Measurements from ENCODE around the gene PHF12.

PHF12 gene
- total RNA-seq, result 120 to 169 (median 169) reads per million in 3 donors

DNA sequence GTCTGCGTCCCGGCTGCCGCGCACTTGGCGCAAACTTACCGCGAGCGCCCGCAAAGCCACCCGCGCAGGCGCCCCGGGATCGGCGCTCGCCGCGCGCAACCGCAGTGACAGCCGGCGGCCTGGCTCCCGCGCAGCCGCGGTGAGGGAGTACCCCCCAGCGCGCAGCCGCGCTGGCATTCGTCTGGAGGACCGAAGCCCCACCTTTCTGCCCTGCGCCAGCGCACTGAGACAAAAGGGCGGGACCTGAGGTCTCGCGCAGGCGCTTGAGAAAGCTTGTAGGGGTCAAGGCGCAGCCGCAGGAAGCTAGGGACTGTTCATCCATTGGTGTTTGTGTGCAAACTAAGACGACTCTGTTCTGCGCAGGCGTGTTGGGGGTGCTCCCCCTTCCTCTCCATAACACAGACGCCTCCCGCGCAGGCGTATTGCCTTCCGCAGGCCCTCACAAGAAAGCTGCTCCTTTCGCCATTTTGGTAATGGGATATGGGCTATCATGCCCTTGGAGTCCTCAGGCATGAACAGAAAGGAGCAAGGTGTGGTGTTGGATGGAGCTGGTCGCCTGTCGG is at the start of gene PHF12:
Gene PHF12, minus strand, starts transcription at position 91 of the 563 bp plus-strand sequence. CDS start 558 bp downstream, outside the sequence.
- H3K36me3 ChIP-seq (ENCODE audit: control insufficient read depth, insufficient read depth, low read length), result no peaks in the 10 kb centered on the region
- H3K4me3 ChIP-seq (ENCODE audit: insufficient read depth, low read depth, low read length, poor library complexity, severe bottlenecking), result peak within 1 kb of the TSS; percentile 94
- no peaks in the 10 kb centered on the region for H3K9me3 ChIP-seq (ENCODE audit: control insufficient read depth, low read length)
- H3K27ac ChIP-seq (ENCODE audit: insufficient read depth, low read length, poor library complexity, severe bottlenecking), result peak within 1 kb of the TSS; percentile 90
- no peaks in the 10 kb centered on the region for H3K27me3 ChIP-seq (replicated peaks; ENCODE audit: control insufficient read depth, insufficient read depth, low read length, poor library complexity, severe bottlenecking)
- H3K4me1 ChIP-seq (ENCODE audit: control insufficient read depth, insufficient read depth, low read length, poor library complexity, severe bottlenecking), result peaks cover 18% of the 10 kb centered on the region
- DNase-seq, result peak; percentile 100

DNA sequence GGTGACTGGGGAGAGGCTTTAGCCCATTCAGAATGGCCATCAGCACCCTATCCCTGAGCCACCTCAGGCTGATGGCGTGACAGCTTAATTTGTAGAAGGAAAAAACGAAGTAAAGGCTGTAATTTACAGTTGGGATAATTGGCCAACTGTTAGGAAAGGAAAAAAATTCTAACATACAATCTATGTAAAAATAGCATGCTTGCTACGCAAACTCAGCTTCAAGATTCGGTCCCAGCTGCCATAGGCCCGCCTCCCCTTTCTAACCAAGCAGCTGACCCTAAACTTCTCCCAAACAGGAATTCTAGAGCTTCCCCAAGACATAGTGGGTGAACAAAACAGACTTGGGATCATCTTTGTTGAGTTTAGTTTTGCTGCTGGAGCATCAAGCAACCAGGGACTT is 49.7 kb upstream of the PHF12 start:
- peaks cover 11% of the 10 kb centered on the region for H3K27me3 ChIP-seq (replicated peaks; ENCODE audit: control insufficient read depth, insufficient read depth, low read length, poor library complexity, severe bottlenecking)
- H3K27ac ChIP-seq (ENCODE audit: insufficient read depth, low read length, poor library complexity, severe bottlenecking), result no peak overlapping the region
- DNase-seq, result no peak

DNA sequence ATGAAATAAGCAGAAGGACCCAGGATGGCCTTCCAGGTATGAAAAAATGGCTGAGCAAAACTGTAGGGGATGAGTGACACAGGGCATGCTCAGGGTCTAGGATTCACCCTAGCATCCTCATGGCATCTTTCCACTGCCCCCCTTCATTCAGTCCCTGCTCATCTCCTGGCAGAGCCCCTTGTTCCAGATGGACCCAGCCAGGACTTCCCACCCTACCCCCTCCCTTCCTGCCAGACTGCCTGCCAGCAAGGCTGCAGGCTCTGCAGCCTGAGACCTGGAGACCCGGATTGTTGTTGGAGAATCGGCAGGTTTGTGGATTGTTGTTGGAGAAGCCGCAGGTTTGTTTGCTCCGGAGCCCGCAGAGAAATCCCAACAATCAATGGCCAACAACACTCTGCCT is 47.9 kb upstream of the PHF12 start:
- H3K4me1 ChIP-seq (ENCODE audit: control insufficient read depth, insufficient read depth, low read length, poor library complexity, severe bottlenecking), result no peaks in the 10 kb centered on the region
- no peaks in the 10 kb centered on the region for H3K27me3 ChIP-seq (replicated peaks; ENCODE audit: control insufficient read depth, insufficient read depth, low read length, poor library complexity, severe bottlenecking)
- no peaks in the 10 kb centered on the region for H3K36me3 ChIP-seq (ENCODE audit: control insufficient read depth, insufficient read depth, low read length)
- no peak for DNase-seq
- no peak overlapping the region for H3K4me3 ChIP-seq (ENCODE audit: insufficient read depth, low read depth, low read length, poor library complexity, severe bottlenecking)
- no peaks in the 10 kb centered on the region for H3K9me3 ChIP-seq (ENCODE audit: control insufficient read depth, low read length)
- no peak overlapping the region for H3K27ac ChIP-seq (ENCODE audit: insufficient read depth, low read length, poor library complexity, severe bottlenecking)

More for the DNA sequence above, 49.7 kb upstream of the PHF12 start:
- Histone ChIP-seq H3K4me1 (ENCODE audit: control insufficient read depth, insufficient read depth, low read length, poor library complexity, severe bottlenecking) (no peaks in the 10 kb centered on the region), H3K4me3 (ENCODE audit: insufficient read depth, low read depth, low read length, poor library complexity, severe bottlenecking) (no peak overlapping the region), H3K9me3 (ENCODE audit: control insufficient read depth, low read length) (no peaks in the 10 kb centered on the region), H3K36me3 (ENCODE audit: control insufficient read depth, insufficient read depth, low read length) (no peaks in the 10 kb centered on the region)

DNA sequence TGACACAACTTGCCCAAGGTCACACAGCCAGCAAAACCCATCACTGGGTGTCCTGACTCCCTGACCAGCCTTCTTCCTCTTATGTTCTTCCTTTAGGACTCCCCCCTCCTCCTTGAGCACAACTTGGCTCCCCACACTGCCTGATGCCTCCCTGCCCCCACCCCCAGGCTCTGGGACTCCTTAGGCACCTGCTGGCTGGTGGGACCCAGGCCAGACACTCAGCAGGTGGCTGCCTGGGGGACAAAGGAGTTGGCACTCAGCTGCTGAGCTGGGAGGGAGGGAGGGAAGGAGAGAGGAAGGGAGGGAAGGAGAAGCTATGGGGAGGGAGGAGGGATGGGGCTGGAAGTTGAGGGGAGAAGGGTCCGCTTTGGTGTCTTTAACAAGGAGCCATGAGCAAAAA is 46.5 kb upstream of the PHF12 start:
- no peaks in the 10 kb centered on the region for H3K9me3 ChIP-seq (ENCODE audit: control insufficient read depth, low read length)
- no peaks in the 10 kb centered on the region for H3K36me3 ChIP-seq (ENCODE audit: control insufficient read depth, insufficient read depth, low read length)
- no peak for DNase-seq
- no peak overlapping the region for H3K27ac ChIP-seq (ENCODE audit: insufficient read depth, low read length, poor library complexity, severe bottlenecking)
- H3K4me1 ChIP-seq (ENCODE audit: control insufficient read depth, insufficient read depth, low read length, poor library complexity, severe bottlenecking), result no peaks in the 10 kb centered on the region
- no peak overlapping the region for H3K4me3 ChIP-seq (ENCODE audit: insufficient read depth, low read depth, low read length, poor library complexity, severe bottlenecking)
- H3K27me3 ChIP-seq (replicated peaks; ENCODE audit: control insufficient read depth, insufficient read depth, low read length, poor library complexity, severe bottlenecking), result no peaks in the 10 kb centered on the region

DNA sequence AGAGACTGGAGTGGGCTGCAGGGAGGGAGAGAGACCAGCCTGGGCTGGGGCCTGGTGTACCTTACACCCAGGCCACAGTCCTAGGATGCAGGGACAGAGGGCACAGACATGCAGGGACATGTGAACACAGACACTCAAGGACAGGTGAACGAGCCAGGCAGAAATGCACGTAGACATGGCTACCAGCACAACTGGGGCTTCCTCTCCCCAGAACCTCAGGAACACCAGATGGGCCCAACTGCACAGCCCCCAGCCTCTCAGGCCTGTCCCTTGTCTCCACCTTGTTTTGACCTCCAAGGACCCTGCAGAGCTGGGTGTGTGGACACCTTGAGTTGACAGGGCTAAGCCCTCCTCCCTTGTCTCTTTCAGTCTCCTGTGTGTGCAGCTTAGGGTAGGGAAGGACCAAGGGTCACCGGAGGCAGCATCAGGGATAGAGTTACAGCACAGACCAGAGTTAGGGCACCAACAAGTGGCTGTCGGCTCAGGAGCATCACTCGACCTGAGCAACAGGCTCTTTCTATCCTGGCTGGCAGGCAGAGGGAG is 45.3 kb upstream of the PHF12 start:
- DNase-seq, result no peak
- H3K9me3 ChIP-seq (ENCODE audit: control insufficient read depth, low read length), result no peaks in the 10 kb centered on the region
- no peaks in the 10 kb centered on the region for H3K36me3 ChIP-seq (ENCODE audit: control insufficient read depth, insufficient read depth, low read length)
- no peak overlapping the region for H3K4me3 ChIP-seq (ENCODE audit: insufficient read depth, low read depth, low read length, poor library complexity, severe bottlenecking)
- H3K27ac ChIP-seq (ENCODE audit: insufficient read depth, low read length, poor library complexity, severe bottlenecking), result no peak overlapping the region
- no peaks in the 10 kb centered on the region for H3K4me1 ChIP-seq (ENCODE audit: control insufficient read depth, insufficient read depth, low read length, poor library complexity, severe bottlenecking)
- H3K27me3 ChIP-seq (replicated peaks; ENCODE audit: control insufficient read depth, insufficient read depth, low read length, poor library complexity, severe bottlenecking), result no peaks in the 10 kb centered on the region

DNA sequence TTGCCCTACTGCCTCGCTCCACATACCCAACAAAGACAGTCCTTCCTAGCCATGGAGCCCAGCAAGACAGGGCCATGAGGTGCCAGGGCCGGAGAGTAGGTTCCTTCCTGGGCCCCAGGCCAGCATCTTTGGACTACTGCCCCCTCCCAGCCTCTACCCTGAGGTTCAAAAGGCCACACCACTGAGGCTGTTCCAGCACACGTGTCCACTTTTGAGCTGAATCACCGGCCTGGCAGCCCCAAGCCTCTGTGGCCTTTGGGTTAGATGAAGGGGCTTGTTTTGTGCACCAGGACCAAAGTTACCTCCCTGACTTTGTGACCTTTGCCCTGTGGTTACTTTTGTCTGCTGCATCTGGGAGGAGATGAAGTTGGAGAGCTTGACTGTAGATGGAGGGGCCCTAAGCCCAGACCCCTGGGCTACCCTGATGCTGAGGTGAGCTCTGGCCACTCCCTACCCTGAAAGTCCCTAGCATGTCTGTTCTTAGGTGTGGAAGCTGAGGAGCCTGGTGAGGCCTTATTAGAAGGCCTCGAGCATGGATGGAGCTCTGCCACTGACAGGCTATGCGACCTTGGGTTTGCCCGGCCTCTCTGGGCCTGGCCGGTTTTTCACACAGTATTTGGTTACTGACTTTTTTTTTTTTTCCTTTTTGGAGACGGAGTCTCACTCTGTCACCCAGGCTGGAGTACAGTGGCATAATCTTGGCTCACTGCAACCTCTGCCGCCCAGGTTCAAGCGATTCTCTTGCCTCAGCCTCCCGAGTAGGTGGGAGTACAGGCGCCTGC is 42.5 kb upstream of the PHF12 start:
- DNase-seq, result no peak
- Histone ChIP-seq H3K4me1 (ENCODE audit: control insufficient read depth, insufficient read depth, low read length, poor library complexity, severe bottlenecking) (no peaks in the 10 kb centered on the region), H3K27ac (ENCODE audit: insufficient read depth, low read length, poor library complexity, severe bottlenecking) (no peak overlapping the region), H3K4me3 (ENCODE audit: insufficient read depth, low read depth, low read length, poor library complexity, severe bottlenecking) (no peak overlapping the region), H3K27me3 (replicated peaks; ENCODE audit: control insufficient read depth, insufficient read depth, low read length, poor library complexity, severe bottlenecking) (no peaks in the 10 kb centered on the region), H3K36me3 (ENCODE audit: control insufficient read depth, insufficient read depth, low read length) (no peaks in the 10 kb centered on the region), H3K9me3 (ENCODE audit: control insufficient read depth, low read length) (no peaks in the 10 kb centered on the region)

DNA sequence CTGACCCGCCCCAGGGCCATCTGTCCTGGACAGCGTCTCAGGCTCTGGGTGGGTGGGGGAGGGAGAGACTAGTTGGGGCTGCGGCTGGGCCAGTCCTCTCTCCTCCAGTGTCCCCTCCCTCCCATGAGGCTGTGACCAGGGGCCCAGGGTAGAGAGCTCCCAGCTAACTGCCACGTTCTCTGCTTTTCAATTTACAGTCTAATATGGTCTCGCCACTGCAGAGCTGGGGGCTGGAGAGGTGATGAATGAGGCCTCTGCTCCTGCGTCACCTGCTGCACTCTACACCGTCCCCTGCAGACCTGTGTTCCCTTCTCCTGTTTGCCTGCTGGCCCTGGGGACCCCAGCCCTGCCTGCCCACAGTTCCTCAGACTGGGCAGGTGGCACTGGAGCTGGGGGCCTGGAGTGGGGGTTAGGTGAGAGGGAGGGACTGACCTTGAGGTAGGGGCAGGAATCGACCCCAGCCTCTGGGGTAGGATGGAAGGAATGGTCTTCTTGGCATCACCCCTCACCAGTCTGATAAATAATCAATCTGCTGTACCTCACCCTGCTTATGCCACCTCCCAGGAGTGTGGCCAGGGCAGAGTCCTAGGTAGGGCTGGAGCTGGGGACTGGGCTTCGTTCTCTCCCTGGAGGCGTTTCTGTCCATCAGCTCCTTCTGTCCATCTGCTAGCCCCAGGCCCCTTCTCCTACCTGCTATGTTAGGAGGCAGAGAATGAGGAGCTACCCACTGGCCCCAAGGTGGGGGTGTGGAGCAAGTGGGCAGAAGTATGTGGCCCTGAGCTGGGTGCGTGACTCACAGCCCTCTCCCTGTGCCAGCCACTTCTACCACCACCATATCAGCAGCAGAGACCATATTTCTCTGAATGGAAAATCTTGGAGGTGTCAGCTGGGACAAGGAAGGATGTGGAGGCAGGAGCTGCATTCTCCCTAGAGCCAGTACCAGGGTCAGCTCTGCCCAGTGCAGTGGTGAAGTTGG is 41.6 kb upstream of the PHF12 start:
- H3K9me3 ChIP-seq (ENCODE audit: control insufficient read depth, low read length), result no peaks in the 10 kb centered on the region
- no peaks in the 10 kb centered on the region for H3K27me3 ChIP-seq (replicated peaks; ENCODE audit: control insufficient read depth, insufficient read depth, low read length, poor library complexity, severe bottlenecking)

DNA sequence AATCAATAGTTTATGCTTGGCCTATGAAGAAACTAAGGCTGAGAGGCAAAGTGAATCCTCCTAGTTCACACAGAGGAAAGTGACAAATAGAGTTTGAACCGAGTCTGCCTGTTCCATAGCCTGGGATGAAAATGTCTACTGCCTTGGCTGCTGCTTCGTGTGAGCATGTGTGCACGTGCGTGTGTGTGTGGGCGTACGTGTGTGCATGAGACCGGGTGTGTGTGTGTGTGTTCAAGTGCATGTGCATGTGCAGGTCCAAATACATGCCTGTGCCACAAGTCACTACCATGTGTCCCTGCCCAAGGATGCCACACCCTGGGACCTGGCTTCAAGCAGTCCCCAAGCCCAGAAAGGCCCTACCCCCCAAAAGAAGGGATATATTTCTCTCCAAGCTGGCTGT is 40.9 kb upstream of the PHF12 start:
- no peak overlapping the region for H3K4me3 ChIP-seq (ENCODE audit: insufficient read depth, low read depth, low read length, poor library complexity, severe bottlenecking)
- no peaks in the 10 kb centered on the region for H3K9me3 ChIP-seq (ENCODE audit: control insufficient read depth, low read length)
- no peaks in the 10 kb centered on the region for H3K36me3 ChIP-seq (ENCODE audit: control insufficient read depth, insufficient read depth, low read length)
- H3K27me3 ChIP-seq (replicated peaks; ENCODE audit: control insufficient read depth, insufficient read depth, low read length, poor library complexity, severe bottlenecking), result no peaks in the 10 kb centered on the region
- no peaks in the 10 kb centered on the region for H3K4me1 ChIP-seq (ENCODE audit: control insufficient read depth, insufficient read depth, low read length, poor library complexity, severe bottlenecking)
- no peak overlapping the region for H3K27ac ChIP-seq (ENCODE audit: insufficient read depth, low read length, poor library complexity, severe bottlenecking)
- no peak for DNase-seq

More for the DNA sequence above, 41.6 kb upstream of the PHF12 start:
- Histone ChIP-seq H3K27ac (ENCODE audit: insufficient read depth, low read length, poor library complexity, severe bottlenecking) (no peak overlapping the region), H3K4me1 (ENCODE audit: control insufficient read depth, insufficient read depth, low read length, poor library complexity, severe bottlenecking) (no peaks in the 10 kb centered on the region), H3K4me3 (ENCODE audit: insufficient read depth, low read depth, low read length, poor library complexity, severe bottlenecking) (no peak overlapping the region), H3K36me3 (ENCODE audit: control insufficient read depth, insufficient read depth, low read length) (no peaks in the 10 kb centered on the region)
- no peak for DNase-seq

DNA sequence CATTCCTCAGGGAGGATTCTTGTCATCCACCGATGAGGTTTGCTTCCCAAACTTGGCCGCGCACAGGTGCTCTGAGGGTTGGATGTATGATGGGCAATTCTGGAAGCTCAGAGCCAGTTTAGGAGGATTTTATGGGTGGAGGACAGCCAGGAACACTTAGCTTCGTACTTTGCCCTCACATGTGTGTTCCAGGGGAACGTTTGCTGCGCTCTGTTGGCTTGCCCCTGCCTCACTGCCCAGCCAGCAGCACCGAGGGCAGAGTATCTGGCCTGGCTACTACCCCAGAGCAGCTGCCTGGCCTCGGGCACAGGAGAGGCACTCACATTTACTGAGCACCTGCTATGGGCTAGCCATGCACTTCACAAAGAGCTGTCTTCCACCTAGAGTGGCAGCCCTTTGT is 40.5 kb upstream of the PHF12 start:
- Histone ChIP-seq H3K27me3 (replicated peaks; ENCODE audit: control insufficient read depth, insufficient read depth, low read length, poor library complexity, severe bottlenecking) (no peaks in the 10 kb centered on the region), H3K4me1 (ENCODE audit: control insufficient read depth, insufficient read depth, low read length, poor library complexity, severe bottlenecking) (no peaks in the 10 kb centered on the region), H3K4me3 (ENCODE audit: insufficient read depth, low read depth, low read length, poor library complexity, severe bottlenecking) (no peak overlapping the region), H3K9me3 (ENCODE audit: control insufficient read depth, low read length) (no peaks in the 10 kb centered on the region), H3K36me3 (ENCODE audit: control insufficient read depth, insufficient read depth, low read length) (no peaks in the 10 kb centered on the region), H3K27ac (ENCODE audit: insufficient read depth, low read length, poor library complexity, severe bottlenecking) (no peak overlapping the region)
- no peak for DNase-seq
